HEK293 (cell line): ENCODE measurements around the gene HOXB1.

Experiments
- SETDB1 ChIP-seq: IDR thresholded peaks from one replicate; pipeline ENCODE4 v1.6.1; 2017; ENCODE audit warnings: mild to moderate bottlenecking, low read length, moderate library complexity, mixed read lengths; ENCODE audit not compliant: insufficient read length
- ZBTB17 ChIP-seq: fragments of 450-650 bp; formaldehyde crosslinking; IDR thresholded peaks from 2 replicates; pipeline ENCODE4 v1.5.1; 2016; ENCODE audit warnings: missing biosample characterization, missing genetic modification characterization
- ZNF311 ChIP-seq: fragments of 450-650 bp; formaldehyde crosslinking; IDR thresholded peaks from 2 replicates; pipeline ENCODE4 v1.5.1; 2017; ENCODE audit warnings: missing biosample characterization, missing genetic modification characterization, borderline replicate concordance
- ZNF366 ChIP-seq: fragments of 450-650 bp; formaldehyde crosslinking; conservative IDR thresholded peaks from 2 replicates; pipeline ENCODE4 v1.5.1; 2016; ENCODE audit warnings: missing biosample characterization, missing genetic modification characterization
- ZNF596 ChIP-seq: fragments of 450-650 bp; IDR thresholded peaks from 2 replicates; pipeline ENCODE4 v1.5.0; 2018; ENCODE audit warnings: missing biosample characterization, mild to moderate bottlenecking, missing genetic modification characterization, moderate library complexity
- ZNF626 ChIP-seq: fragments of 450-650 bp; sonication (Bioruptor Pico); formaldehyde crosslinking; IDR thresholded peaks from 2 replicates; pipeline ENCODE4 v1.5.1; 2018; ENCODE audit warnings: missing biosample characterization, missing genetic modification characterization, inconsistent platforms
- ZNF776 ChIP-seq: fragments of 450-650 bp; formaldehyde crosslinking; IDR thresholded peaks from 2 replicates; pipeline ENCODE4 v1.5.0; 2017; ENCODE audit warnings: missing biosample characterization, missing genetic modification characterization, borderline replicate concordance
- ZNF830 ChIP-seq: fragments of 450-650 bp; IDR thresholded peaks from 2 replicates; pipeline ENCODE4 v1.5.0; 2018; ENCODE audit warnings: missing biosample characterization, missing genetic modification characterization, low read depth, mild to moderate bottlenecking, moderate library complexity
- TF ChIP-seq, protein P1 (sequence below): fragments of 450-650 bp; formaldehyde crosslinking; IDR thresholded peaks from 2 replicates; pipeline ENCODE4 v1.5.1; 2016; ENCODE audit warnings: missing biosample characterization, missing genetic modification characterization
- TF ChIP-seq, protein P2 (sequence below): fragments of 450-650 bp; formaldehyde crosslinking; IDR thresholded peaks from 2 replicates; pipeline ENCODE4 v1.5.1; 2016; ENCODE audit warnings: missing biosample characterization, missing genetic modification characterization
- TF ChIP-seq, protein P3 (sequence below): fragments of 450-650 bp; formaldehyde crosslinking; IDR thresholded peaks from 2 replicates; pipeline ENCODE4 v1.5.1; 2016; ENCODE audit warnings: missing biosample characterization, missing genetic modification characterization, borderline replicate concordance
- TF ChIP-seq, protein P4 (sequence below): fragments of 450-650 bp; formaldehyde crosslinking; IDR thresholded peaks from 2 replicates; pipeline ENCODE4 v1.5.0; 2017; ENCODE audit warnings: missing biosample characterization, missing genetic modification characterization, borderline replicate concordance

DNA sequence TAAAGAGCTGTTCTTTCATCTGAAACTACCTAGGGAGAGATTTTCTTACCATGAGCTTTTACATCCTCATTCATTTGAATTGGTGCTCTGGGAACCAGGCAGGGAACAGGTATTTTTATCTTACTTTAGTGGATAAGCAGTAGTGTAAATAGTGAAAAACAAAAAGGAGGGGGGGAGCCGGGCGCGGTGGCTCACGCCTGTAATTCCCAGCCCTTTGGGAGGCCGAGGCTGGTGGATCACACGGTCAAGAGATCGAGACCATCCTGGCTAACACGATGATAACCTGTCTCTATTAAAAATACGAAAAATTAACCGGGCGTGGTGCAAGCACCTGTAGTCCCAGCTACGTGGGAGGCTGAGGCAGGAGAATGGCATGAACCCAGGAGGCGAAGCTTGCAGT, 41.0 kb downstream of the HOXB1 start:
- TF ChIP-seq ZNF596 (tag by site-specific recombination) (no peak), ZNF776 (tag by site-specific recombination) (no peak), ZBTB17 (tag by site-specific recombination) (no peak), ZNF626 (no peak), ZNF830 (no peak), ZNF366 (tag by site-specific recombination) (no peak), ZNF311 (tag by site-specific recombination) (no peak), SETDB1 (no peak)
- TF ChIP-seq, protein P1, sequence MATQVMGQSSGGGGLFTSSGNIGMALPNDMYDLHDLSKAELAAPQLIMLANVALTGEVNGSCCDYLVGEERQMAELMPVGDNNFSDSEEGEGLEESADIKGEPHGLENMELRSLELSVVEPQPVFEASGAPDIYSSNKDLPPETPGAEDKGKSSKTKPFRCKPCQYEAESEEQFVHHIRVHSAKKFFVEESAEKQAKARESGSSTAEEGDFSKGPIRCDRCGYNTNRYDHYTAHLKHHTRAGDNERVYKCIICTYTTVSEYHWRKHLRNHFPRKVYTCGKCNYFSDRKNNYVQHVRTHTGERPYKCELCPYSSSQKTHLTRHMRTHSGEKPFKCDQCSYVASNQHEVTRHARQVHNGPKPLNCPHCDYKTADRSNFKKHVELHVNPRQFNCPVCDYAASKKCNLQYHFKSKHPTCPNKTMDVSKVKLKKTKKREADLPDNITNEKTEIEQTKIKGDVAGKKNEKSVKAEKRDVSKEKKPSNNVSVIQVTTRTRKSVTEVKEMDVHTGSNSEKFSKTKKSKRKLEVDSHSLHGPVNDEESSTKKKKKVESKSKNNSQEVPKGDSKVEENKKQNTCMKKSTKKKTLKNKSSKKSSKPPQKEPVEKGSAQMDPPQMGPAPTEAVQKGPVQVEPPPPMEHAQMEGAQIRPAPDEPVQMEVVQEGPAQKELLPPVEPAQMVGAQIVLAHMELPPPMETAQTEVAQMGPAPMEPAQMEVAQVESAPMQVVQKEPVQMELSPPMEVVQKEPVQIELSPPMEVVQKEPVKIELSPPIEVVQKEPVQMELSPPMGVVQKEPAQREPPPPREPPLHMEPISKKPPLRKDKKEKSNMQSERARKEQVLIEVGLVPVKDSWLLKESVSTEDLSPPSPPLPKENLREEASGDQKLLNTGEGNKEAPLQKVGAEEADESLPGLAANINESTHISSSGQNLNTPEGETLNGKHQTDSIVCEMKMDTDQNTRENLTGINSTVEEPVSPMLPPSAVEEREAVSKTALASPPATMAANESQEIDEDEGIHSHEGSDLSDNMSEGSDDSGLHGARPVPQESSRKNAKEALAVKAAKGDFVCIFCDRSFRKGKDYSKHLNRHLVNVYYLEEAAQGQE (tag by site-specific recombination), result no peak
- TF ChIP-seq, protein P2, sequence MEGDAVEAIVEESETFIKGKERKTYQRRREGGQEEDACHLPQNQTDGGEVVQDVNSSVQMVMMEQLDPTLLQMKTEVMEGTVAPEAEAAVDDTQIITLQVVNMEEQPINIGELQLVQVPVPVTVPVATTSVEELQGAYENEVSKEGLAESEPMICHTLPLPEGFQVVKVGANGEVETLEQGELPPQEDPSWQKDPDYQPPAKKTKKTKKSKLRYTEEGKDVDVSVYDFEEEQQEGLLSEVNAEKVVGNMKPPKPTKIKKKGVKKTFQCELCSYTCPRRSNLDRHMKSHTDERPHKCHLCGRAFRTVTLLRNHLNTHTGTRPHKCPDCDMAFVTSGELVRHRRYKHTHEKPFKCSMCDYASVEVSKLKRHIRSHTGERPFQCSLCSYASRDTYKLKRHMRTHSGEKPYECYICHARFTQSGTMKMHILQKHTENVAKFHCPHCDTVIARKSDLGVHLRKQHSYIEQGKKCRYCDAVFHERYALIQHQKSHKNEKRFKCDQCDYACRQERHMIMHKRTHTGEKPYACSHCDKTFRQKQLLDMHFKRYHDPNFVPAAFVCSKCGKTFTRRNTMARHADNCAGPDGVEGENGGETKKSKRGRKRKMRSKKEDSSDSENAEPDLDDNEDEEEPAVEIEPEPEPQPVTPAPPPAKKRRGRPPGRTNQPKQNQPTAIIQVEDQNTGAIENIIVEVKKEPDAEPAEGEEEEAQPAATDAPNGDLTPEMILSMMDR (tag by site-specific recombination), result no peak
- TF ChIP-seq, protein P3, sequence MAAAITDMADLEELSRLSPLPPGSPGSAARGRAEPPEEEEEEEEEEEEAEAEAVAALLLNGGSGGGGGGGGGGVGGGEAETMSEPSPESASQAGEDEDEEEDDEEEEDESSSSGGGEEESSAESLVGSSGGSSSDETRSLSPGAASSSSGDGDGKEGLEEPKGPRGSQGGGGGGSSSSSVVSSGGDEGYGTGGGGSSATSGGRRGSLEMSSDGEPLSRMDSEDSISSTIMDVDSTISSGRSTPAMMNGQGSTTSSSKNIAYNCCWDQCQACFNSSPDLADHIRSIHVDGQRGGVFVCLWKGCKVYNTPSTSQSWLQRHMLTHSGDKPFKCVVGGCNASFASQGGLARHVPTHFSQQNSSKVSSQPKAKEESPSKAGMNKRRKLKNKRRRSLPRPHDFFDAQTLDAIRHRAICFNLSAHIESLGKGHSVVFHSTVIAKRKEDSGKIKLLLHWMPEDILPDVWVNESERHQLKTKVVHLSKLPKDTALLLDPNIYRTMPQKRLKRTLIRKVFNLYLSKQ (tag by site-specific recombination), result no peak
- TF ChIP-seq, protein P4, sequence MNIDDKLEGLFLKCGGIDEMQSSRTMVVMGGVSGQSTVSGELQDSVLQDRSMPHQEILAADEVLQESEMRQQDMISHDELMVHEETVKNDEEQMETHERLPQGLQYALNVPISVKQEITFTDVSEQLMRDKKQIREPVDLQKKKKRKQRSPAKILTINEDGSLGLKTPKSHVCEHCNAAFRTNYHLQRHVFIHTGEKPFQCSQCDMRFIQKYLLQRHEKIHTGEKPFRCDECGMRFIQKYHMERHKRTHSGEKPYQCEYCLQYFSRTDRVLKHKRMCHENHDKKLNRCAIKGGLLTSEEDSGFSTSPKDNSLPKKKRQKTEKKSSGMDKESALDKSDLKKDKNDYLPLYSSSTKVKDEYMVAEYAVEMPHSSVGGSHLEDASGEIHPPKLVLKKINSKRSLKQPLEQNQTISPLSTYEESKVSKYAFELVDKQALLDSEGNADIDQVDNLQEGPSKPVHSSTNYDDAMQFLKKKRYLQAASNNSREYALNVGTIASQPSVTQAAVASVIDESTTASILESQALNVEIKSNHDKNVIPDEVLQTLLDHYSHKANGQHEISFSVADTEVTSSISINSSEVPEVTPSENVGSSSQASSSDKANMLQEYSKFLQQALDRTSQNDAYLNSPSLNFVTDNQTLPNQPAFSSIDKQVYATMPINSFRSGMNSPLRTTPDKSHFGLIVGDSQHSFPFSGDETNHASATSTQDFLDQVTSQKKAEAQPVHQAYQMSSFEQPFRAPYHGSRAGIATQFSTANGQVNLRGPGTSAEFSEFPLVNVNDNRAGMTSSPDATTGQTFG (tag by site-specific recombination), result no peak
